Measurements from ENCODE around the gene FMO1. TPM values are rescaled to one million over a fixed set of nuclear protein-coding genes. Genes with fewer than 3 reads are reported as not detected.

Gene FMO1
- total RNA-seq, 1 donor: under 0.01 TPM

- no peak overlapping the region for H3K4me3 ChIP-seq (ENCODE audit: low read depth, low read length)
- TF ChIP-seq, protein P1, sequence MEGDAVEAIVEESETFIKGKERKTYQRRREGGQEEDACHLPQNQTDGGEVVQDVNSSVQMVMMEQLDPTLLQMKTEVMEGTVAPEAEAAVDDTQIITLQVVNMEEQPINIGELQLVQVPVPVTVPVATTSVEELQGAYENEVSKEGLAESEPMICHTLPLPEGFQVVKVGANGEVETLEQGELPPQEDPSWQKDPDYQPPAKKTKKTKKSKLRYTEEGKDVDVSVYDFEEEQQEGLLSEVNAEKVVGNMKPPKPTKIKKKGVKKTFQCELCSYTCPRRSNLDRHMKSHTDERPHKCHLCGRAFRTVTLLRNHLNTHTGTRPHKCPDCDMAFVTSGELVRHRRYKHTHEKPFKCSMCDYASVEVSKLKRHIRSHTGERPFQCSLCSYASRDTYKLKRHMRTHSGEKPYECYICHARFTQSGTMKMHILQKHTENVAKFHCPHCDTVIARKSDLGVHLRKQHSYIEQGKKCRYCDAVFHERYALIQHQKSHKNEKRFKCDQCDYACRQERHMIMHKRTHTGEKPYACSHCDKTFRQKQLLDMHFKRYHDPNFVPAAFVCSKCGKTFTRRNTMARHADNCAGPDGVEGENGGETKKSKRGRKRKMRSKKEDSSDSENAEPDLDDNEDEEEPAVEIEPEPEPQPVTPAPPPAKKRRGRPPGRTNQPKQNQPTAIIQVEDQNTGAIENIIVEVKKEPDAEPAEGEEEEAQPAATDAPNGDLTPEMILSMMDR (IDR thresholded peaks at IDR 0.05; ENCODE audit: insufficient read depth, low read depth, low read length): no peak
- no peak for DNase-seq (ENCODE audit: low read depth)
Measured at GRCh38 chr1:171212607-171213351, 35.5 kb upstream of the FMO1 start.

GRCh38 chr1:171213559-171214454 lies 34.5 kb upstream of the FMO1 start:
- no peak overlapping the region for H3K4me3 ChIP-seq (ENCODE audit: low read depth, low read length)
- no peak for DNase-seq (ENCODE audit: low read depth)
- TF ChIP-seq, protein P1 (IDR thresholded peaks at IDR 0.05; ENCODE audit: insufficient read depth, low read depth, low read length): no peak

- DNase-seq (ENCODE audit: low read depth): no peak
- TF ChIP-seq, protein P1 (IDR thresholded peaks at IDR 0.05; ENCODE audit: insufficient read depth, low read depth, low read length): no peak
- no peak overlapping the region for H3K4me3 ChIP-seq (ENCODE audit: low read depth, low read length)
Measured at GRCh38 chr1:171217658-171218443, 30.4 kb upstream of the FMO1 start.

- no peak overlapping the region for H3K4me3 ChIP-seq (ENCODE audit: low read depth, low read length)
- peak; percentile 8 for DNase-seq (ENCODE audit: low read depth)
- TF ChIP-seq, protein P1 (IDR thresholded peaks at IDR 0.05; ENCODE audit: insufficient read depth, low read depth, low read length): no peak
Measured at GRCh38 chr1:171218661-171219060, 29.6 kb upstream of the FMO1 start.

- DNase-seq (ENCODE audit: low read depth): peak; percentile 14
- TF ChIP-seq, protein P1 (IDR thresholded peaks at IDR 0.05; ENCODE audit: insufficient read depth, low read depth, low read length): no peak
- no peak overlapping the region for H3K4me3 ChIP-seq (ENCODE audit: low read depth, low read length)
Measured at GRCh38 chr1:171219346-171220080, 28.8 kb upstream of the FMO1 start.

DNA sequence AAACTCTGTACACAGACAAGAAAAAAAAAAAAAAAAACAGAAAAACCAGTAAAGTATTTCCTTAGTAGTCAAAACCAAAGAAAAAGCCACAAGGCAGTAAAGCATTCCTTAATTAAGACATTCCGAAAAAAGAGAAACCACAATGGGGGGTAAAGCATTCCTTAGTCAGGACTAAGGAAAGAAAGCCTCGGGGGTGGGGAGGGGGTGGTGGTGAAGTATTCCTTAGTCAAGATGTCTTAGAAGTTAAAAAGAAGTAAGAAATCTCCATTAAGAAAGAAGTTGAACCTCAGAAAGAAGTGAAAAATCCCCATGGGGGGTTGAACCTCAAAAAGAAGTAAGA lies 28.2 kb upstream of the FMO1 start:
- H3K4me3 ChIP-seq (ENCODE audit: low read depth, low read length): peak overlapping the region; percentile 36
- peak; percentile 74 for DNase-seq (ENCODE audit: low read depth)

More for the DNA sequence above, 28.2 kb upstream of the FMO1 start:
- TF ChIP-seq, protein P1 (IDR thresholded peaks at IDR 0.05; ENCODE audit: insufficient read depth, low read depth, low read length): no peak

Data from fibroblast of villous mesenchyme (primary cell).